Islet precursor cell (in vitro differentiated cells): Measurements from ENCODE around the gene ARHGEF28.

ENCODE experiments used
- DNase-seq: peaks from one replicate; pipeline ENCODE4 v3.0.0-alpha.2; 2018

The ARHGEF28 gene

DNA sequence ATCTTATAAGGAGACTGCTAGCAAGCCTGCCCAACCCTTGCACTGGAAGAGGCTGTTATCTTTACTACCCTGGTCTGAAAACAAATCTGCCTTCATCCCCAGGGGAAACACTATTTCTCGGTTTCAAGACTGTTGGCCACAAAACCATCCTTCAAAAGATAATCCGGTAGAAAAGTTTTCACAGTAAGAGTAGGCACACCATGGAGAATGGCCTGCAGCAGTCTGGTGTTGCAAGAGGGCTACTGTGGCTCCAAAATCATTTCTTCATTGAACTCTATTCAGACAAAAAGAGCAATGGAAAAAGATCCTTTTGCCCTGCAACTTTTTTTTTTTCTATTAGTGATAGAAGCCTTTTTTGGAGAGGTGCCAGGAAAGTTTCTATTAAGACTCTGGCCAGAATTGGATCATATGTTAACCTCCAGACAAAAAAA is 163.9 kb downstream of the ARHGEF28 start:
- no peak for DNase-seq

GRCh38 chr5:73791389-73791788 is 165.4 kb downstream of the ARHGEF28 start:
- DNase-seq, result no peak

DNA sequence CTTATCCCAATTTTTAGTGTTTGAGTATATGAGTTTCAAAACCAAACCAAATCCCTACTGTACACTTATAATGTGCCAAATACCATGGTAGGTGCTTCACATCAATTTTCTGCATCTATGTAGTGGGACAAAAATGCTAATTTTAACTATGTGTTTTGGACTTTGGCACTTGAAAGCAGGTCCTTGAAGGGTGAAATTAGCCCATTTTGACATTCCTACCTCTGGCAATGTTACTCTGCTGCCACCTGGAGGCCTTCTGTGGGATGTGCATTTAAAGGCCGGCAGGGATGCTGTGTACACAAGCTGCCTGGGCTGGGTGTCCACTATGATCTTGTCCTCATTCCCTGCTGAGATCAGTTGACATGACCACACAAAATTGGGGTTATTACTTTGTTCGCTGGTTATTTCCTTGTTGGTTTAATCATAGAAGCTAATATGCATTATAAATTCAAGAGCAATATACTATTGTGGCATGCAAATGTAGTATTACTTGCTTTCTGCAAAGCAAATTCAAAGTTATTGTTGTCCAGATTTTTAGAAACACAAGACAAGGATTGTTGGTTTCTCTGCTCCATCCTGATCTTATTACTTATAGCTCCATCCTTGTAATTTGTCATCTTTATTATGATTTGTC is 166.8 kb downstream of the ARHGEF28 start:
- peak; percentile 87 for DNase-seq

- DNase-seq, result no peak
Measured at GRCh38 chr5:73793911-73794310, 167.9 kb downstream of the ARHGEF28 start.

DNA sequence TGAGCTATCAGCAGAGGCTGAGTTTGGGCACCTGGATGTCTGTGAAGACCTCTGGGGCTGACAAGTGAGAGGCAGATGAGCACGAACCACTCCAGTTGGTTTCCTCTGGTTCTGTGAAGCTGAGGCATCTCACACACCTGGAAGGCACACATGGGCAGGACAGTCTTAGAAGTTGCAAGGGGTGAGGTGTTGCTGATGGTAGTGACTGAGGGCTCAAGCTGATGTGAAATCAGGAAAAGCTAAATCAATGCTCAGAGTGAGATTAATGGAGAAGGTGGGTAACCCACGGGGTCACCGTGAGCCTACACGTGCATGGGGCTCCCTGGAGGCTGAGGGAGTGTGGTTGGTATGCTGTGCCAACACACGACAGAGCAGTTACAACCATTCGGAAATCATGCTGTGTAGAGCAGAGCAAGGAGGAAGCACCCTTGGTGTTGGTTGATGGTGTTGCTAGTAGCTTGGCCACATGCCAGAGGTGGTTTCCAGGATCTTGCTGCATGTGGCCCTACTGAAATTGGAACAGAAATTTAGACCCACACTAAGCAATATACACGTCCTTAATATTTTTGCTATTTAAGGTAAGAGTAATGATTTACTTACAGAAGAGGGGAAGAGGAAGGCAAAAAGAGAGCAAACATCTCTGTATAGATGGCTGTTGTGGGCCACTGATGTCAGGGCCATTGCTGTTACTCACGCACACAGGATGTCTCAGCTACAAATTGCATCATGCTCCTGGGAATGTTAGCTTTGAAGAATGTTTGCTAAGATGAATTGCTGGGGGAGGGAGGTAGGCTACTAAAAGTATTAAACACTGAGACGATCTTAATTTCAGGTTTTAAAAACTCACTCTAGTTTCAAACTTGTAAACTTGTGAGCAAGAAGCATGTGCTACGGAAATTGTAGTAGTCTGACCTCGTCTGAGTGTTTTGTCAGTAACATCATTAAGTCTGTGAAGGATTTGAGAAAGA is 170.5 kb downstream of the ARHGEF28 start:
- DNase-seq, result no peak

GRCh38 chr5:73797132-73797510 is 171.1 kb downstream of the ARHGEF28 start:
- DNase-seq, result no peak

- DNase-seq, result no peak
Measured at GRCh38 chr5:73799401-73799972, 173.5 kb downstream of the ARHGEF28 start.

GRCh38 chr5:73801686-73802085 is 175.7 kb downstream of the ARHGEF28 start:
- DNase-seq, result no peak

DNA sequence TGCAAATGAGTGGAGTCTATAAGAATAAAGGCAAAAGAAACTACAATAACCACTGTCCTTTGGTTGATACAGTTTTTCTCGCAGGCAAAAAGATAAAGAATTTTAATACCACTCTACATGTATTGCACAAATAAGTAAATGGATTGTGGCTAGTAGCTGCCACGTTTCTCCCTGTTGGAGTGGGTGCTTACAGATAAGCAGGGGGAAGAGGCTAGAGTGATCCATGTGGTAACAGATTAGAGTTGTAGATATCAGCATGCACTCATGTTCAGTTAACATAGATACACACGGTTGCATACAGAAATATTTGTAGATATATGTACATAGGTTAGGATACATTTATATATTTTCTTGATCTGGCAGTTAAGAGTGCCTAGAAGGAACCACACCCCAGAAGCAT is 179.5 kb downstream of the ARHGEF28 start:
- DNase-seq, result no peak

DNA sequence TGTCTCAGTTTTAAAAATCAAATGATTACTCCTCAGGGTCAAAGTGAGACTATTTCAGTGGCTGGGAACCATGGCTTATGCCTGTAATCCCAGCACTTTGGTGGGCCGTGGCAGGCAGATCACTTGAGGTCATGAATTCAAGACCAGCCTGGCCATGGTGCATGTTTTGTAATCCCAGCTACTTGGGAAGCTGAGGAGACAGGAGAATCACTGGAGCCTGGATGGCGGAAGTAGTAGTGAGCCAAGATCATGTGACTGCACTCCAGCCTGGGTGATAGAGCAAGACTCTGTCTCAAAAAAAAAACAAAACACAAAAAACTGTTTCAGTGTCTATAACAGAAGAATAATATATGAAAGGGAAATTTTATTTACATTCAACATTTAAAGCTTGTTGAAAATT is 182.9 kb downstream of the ARHGEF28 start:
- DNase-seq, result no peak

GRCh38 chr5:73810429-73810828 is 184.4 kb downstream of the ARHGEF28 start:
- DNase-seq, result no peak

- no peak for DNase-seq
Measured at GRCh38 chr5:73812457-73812856, 186.5 kb downstream of the ARHGEF28 start.

GRCh38 chr5:73812962-73813588 is 187.1 kb downstream of the ARHGEF28 start:
- no peak for DNase-seq

GRCh38 chr5:73814233-73814846 is 188.3 kb downstream of the ARHGEF28 start:
- DNase-seq, result no peak

DNA sequence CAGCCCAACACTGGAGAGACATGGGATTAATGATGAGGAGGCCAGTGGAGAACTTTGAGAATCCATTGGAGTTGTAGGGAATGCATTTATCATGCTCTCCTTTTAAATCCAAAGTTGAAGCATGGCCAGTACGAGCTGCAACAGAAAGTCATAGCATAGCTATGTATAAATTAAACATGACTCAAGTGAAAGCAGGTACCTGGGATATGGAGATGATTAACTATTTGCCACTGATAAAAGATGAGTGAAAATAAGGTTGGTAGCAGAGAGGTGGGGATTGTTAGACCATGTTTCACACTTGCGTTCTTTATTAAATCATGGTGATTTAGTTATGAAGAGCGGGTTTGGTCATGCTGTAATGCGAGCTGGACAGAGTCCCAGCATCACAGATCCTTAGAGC is 189.6 kb downstream of the ARHGEF28 start:
- DNase-seq, result no peak

GRCh38 chr5:73816656-73817420 is 190.8 kb downstream of the ARHGEF28 start:
- DNase-seq, result no peak

DNA sequence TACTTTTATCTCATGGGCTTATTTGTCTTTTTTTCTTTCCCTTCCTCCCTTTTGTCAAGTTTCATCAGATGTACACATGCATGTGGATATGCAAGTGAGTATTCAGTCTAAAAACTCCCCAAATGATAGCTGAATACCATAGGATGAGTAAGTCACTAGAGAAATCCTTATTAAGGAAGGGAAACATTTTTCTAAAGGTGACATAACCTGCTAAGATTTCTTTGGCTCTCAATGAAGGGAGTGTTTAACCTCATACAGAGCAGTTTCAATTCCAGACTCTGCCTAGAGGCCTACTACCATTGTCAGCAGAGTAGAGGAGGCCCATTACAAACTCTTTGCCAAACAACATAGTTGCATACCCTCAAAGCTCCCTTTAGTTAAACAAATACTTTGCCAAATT is 192.4 kb downstream of the ARHGEF28 start:
- no peak for DNase-seq

DNA sequence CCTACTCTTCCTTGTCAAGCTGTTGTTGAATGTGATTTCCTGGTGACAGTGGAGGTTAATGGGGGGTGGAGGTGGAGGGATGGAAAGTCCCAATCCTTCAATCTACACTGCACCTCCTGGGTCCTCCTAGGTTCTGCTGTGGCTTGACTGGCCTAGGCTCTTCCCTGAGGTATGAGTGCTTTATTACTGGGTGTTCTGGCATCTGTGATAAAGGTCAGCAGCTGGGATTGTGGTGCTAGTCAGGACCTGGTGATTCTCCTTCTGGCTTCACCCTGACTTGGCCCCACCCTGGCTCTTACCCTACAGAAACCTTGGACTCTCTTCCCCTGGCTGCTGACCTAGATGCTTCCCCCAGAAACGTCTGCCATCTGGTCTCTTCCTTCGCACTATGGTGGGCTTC is 194.3 kb downstream of the ARHGEF28 start:
- DNase-seq, result no peak

- no peak for DNase-seq
Measured at GRCh38 chr5:73821003-73821402, 195.0 kb downstream of the ARHGEF28 start.

- no peak for DNase-seq
Measured at GRCh38 chr5:73822278-73822988, 196.4 kb downstream of the ARHGEF28 start.

- DNase-seq, result no peak
Measured at GRCh38 chr5:73822989-73823339, 197.0 kb downstream of the ARHGEF28 start.

- peak; percentile 64 for DNase-seq
Measured at GRCh38 chr5:73823508-73823925, 197.5 kb downstream of the ARHGEF28 start.
